GF-D8 (cell line): ENCODE data around the gene AFF2.

Experiments used
- DNase-seq: peaks from one replicate; lab custom pipeline; 2025; lab: John Stamatoyannopoulos, UW

Gene AFF2

DNA sequence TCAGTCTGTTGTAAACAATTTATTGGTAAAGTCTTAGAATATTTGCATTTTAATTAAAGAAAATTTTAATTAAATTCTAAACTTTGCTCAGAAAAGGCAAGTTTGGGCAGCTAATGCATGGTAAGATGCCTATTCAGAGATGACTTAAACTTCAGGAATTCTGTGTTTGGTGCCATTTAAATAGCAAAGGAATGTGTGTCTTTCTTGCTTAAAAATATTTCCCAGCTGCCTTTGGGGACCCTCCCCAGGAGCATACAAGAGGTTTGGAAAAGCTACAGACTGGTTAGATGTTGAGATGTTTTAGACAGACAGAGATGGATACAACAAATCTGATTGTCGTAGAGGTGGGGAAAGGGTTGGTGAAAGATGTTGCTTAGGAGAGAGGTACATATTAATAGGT, 36.5 kb downstream of the AFF2 start:
- no peak for DNase-seq

DNA sequence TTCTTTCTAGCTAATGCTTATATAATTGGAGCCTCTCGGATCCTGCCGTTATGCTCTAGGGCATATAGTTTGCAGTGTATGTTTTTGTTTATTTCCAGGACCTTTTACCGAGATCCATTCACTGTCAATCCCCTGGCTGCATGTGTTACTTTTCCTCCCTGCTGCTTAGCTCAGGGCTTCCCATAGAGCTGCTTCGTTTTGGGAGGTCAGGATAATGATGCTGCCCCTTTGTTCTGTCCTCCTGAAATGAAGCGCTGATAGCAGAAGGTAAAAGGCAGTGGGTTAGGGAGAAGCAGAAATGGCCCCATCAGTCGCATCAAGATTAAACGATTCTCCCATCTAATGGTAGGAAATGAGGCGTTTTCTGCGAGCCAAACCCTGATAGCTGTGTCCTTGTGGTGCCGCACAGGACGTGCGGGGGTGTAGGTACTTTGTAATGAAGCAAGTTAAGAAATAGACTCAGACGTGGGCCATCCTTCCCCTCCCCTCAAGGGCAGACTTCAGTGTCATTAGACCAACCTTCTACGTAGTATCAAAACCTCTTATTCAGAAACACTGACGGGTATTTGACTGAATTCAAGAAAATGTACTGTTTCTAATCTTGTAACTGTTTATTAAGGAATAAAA, 37.3 kb downstream of the AFF2 start:
- DNase-seq, result no peak

DNA sequence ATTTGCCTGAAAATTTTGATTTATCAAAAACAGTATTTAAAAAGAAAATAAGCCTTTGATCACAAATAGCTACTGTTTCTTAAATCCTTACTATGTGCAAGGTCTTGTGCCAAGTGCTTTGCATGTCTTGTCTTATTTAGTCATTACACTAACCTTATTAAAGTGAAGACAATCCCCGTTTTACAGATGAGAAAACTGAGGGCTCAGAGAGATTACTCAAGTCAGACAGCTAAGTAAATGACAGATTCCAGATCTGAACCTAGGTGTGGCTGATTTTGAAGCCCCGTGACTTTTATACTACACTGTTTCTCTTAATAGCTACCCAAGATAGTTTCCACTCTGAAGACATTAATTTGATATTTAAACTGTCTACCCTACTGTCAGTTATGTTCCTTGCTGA, 38.2 kb downstream of the AFF2 start:
- no peak for DNase-seq

DNA sequence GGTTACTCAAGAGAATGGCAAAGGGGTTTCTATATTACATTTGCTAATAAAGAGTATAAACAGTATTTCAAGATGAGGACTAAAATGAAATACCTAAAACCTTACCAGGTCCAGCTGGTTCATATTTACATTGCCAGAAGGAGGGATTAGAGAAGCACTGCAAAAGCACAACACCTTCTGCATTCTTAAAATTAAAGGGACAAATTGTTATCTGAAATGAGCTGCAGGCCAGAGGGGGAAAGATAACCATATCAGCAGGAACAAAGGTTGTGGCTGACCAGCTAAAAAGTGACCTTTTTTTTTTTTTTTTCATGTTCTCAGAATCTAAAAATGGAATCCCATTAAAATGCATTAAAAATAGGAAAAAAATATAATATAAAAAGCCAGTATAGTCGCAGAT, 39.7 kb downstream of the AFF2 start:
- no peak for DNase-seq

DNA sequence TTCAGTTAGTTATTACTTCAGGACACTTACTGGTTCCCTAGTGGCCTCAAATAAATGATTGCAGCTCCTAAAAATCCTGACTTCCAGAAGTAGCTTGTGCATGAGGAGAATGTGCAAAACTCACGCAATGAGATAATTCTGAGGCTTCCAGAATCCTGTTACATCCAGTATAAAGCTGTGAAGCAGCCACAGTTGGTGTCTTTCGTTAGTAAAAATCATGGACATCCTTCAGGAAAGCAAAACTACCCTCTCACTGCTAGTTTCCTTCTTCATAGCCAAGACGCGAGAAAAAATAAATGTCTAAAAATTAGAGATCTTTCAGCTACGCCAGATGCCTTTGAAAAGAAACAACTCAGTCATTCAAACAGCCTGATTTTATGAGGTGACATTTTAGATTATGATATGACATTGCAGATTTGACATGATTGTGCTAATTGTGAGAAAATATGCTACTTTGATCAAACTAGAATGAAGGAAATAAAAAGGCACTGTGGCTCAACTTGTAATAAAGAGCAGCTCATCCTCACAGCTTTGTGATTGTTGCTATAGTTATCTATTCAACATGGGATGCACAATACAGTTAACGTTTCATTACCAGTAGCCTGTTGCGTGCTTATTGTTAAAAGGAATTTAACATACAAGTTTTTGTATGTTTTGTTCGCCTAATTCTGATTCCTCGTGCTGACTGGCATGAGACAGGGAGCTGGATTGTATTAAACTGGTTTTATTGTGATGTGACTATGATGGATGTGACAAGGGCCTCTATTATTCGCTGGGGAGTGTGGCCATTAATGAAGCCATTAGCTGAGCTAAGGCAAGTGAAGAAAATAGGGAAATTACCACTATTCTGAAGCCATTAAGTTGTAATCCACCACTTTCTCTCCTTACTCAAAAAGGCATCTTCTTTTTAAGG, 40.5 kb downstream of the AFF2 start:
- no peak for DNase-seq

DNA sequence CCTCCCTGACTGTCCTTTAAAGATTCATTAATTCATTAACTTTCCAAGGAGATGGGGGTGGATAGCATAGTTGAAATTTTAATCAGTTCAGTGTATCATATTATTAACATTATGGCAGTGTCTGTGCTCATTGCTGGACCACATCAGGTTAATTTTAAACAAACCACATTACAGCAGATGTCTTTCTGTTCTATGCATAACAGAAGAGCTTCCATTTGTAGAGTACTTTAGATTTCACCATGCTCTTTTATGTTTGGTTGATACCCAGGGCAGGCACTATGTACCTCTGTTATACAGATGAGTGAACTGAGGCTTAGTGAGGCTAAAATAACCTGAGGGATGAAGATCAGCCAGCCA, 41.1 kb downstream of the AFF2 start:
- no peak for DNase-seq

DNA sequence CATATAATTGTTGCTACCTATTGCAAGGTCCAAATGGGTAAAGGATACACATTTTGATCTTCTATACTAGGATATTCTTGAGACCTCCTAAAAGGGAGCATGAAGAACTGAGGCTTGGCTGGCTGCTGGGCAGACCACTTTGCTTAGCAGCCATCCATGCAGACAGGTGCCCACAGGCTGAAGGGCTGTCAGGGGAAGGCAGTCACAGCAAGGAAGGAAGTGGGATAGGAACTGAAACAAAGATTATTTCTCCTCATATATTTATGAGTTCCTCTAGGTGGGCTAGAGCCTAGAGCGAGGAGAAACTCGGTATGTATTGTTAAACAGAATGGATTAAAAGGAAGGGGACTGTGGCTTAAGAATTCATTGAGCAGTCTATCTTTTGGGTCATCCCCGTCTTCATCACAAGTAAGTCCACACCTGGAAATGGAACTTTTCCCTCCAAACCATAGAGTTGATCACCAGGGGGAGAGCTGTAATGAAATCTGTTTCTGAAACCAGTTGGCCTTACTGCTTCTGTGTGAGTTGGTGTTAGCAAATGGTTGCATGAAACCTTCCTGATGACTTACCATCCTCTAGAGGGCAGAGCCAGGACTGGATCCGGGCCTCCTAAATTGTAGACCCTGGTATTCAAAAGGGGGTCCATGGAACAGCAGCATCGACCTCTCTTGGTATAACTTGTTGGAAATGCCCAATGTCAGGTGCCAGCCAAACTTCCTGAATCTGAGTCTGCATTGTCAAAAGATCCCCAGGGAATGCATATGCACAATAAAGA, 42.3 kb downstream of the AFF2 start:
- no peak for DNase-seq

DNA sequence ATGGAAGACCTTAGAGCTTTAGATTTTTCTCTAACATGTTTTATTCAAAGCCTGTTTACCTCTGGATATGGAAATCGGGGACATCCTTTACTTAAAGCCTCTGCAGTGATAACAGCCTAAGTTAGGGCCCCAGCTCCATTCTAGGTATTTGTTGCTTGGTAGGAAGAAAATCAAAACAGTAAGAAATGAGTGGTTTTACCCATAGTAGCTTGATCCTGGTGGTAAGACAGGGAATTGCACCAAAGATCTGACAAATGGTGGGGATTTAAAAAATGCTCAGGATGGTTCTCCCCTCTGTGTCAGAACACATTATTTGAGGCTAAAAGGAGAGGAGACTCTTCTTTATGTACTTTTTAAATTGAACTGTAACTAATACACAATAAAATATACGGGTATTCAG, 52.4 kb downstream of the AFF2 start:
- no peak for DNase-seq

DNA sequence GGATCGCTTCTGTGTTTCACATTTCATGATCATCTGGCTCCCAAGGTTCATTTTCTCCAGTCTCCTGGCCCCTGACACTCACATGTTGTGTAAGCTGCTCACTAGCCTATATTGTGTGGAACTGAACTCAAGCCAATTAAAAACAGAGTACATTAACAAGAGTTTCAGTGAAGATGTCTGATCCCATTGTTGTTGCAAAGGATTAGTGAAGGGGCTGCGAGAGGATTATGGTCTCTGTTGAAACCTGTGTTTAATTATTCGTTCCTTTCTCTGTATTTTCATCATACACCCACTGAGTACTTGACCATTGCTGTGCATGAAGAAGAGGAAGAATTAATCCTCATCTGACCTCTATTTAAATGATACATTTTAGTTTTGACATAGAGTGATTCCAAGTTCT, 54.7 kb downstream of the AFF2 start:
- no peak for DNase-seq

DNA sequence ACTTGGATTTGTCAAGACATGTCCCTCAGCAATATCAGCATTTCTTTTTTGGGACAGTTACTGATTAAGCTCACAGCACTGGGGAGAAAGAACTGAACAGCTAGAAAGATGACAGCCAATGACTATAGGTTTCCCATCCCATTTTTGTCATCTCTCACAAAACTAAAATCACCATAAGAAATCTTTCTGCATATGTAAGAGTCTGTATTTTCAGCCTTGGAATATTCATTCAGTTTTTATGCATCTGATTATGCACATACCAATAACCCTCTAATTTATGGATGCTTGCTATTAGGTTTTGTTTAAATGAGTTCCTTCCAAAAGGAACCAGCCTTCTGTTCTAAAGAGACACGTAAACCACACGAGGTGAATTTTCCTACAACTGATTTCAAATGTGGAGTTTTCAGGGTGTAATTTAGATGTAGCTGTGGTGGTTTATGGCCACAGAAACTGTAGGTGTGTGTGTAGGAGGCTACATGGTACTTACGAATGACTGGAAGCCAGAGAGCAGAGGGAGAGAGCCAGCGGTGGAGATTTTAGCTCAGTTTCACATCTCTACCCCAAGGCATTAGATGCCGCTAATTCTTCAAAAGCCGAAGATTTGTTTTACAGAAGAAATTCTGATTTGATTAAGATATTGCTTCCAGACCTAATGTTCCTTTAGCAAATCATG, 55.3 kb downstream of the AFF2 start:
- no peak for DNase-seq

DNA sequence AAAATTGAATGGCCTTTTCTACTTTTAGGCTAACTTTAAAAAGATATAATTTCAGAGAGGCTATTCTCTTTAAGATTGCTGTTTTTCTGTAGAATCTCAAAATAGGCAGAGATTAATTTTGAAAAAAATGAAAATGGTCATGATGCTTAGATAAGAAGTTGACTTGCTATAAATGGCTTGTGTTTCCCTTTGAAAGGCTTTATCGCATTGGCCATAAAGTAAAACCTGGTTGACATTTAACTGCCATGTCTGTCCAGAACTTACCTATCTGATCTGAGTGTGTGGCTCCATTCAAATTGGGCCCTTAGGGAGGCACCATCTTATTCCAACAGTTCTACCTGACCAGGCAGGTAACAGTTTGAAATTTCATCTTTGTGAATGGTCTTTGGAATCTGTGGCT, 56.1 kb downstream of the AFF2 start:
- no peak for DNase-seq

DNA sequence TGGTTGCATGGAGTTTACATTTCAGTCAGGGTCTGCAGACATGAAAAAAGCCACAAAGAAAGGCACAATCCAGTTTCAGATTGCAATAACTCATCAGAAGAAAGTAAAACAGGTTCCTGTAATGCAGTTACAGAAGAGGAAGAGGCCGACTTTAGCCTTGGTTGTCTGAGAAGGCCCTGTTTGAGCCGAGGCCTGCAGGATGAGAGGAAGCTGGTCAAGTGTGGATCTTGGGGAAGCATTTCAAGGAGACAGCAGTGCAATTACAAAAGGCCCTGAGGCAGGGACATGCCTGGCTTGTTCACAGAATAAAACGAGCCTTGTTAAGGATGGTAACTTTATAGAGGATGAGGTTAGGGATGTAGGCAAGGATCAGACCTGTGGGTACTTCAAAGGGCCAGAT, 62.4 kb downstream of the AFF2 start:
- no peak for DNase-seq

DNA sequence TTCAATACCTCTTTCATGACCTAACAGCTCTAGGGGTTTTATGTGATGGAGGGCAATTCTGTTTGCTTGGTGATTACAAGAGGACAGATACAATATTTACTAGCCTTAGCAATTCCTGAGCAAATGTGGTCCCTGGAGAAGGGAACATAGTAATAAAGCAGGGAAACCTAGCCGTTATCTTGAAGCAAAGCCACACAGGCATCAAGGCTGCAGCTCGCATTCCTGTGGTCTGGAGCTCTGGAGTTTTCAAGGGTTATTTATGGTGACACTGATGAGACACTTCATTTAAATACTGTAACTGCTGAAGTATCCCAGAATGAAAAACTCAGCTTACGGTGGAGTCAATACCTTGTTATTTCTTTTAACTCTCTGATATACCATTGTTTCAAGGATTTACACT, 66.8 kb downstream of the AFF2 start:
- DNase-seq, result no peak

DNA sequence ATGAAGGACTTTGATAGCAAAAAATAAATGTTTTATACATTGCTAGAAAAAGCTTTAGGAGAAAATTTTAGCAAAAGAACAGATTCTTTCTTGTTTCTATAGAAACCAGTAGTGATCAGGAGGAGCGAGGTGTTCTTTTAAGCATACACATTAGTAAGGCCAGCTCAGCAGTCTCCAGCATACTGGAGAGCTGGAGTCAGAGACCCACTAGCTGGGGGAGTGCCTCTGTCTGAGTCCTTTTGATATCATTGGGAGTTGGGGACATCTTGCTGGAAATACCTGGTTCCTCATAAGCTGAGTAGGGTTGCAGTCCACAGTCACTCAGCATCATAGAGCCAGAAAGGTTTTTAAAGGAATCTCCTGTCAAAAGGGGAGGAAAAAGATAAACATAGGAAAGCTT, 67.4 kb downstream of the AFF2 start:
- DNase-seq, result no peak

DNA sequence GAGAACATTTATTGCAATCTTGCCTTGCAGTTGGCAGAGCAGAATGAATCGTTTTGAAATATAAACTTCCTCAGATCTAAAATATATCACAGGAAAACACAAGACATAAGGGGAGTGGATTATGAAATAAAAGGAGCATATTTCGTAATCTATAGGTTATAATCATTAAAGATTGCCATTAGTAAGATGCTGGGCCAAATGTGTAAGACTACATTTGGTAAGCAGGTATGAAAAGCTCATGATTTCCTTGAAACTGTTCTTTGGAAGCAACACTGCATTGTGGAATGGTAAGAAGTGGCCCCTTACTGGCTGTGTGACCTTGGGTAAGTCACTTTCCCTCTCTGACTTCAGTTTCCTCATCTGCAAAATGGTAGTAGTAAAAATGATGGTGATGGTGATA, 68.3 kb downstream of the AFF2 start:
- no peak for DNase-seq

DNA sequence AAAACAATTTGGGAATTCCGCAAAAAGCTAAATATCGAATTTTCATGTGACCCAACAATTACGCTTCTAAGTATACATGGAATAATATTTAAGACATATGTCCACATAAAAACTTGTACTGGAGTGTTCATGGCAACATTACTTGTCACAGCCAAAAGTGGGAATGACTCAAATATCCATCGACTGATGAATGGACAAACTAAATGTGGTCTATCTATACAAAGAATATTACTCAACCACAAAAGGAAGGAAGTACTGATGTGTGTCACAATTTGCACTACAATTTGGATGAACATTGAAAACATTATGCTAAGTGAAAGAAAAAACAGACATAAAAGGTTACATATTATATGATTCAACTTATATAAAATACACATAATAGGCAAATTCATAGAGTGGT, 71.9 kb downstream of the AFF2 start:
- DNase-seq, result no peak

DNA sequence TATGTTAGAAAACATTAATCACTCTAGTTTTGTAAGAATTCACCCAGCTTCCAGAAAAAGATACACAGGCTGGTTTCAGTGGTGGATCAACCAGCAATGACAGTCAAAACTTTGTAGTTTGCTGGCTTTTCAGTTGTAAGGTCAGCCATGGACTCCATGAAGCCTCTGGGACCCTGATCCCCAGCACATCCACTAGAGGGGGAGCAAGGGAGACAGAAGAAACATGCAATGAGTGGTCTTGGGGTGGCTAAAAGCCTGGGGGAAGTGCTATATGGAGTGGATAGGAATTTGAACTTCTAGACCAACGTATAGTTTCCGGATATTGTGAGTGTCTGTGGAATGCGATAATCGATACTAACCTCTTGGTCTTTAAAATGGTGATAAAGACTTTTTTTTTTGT, 72.7 kb downstream of the AFF2 start:
- no peak for DNase-seq

DNA sequence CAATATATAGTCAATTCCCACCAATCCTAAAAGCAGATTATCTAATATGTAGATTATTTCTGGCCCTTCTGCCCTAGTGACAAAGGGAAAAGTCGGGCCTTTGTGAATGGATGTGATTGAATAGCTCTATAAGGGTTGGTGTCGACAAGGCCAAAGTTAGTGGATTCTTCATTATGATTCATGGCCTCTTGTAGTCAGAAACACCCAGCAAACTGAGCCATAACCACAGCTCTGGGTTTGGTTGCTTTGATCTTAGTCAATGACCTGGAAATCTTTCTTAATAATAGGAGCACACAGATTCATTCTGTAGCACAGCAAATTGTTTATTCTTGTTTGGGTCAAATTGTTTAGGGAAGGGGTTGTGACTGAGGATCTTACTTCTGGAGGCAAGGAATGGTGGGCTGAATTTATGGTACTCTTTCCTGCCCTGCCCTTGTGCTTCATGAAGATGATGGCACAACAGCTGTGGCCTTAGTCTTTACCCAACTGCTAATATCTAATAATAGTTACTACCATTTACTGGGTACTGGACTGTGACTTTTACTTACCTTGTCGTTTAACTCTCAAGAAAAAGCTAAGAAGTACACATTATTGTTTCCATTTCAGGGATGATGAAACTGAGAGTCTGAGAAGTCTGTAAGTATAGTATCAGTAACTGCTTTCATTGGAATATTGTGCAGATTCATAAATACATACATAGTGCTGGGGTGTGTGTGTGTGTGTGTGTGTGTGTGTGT, 74.0 kb downstream of the AFF2 start:
- DNase-seq, result no peak

DNA sequence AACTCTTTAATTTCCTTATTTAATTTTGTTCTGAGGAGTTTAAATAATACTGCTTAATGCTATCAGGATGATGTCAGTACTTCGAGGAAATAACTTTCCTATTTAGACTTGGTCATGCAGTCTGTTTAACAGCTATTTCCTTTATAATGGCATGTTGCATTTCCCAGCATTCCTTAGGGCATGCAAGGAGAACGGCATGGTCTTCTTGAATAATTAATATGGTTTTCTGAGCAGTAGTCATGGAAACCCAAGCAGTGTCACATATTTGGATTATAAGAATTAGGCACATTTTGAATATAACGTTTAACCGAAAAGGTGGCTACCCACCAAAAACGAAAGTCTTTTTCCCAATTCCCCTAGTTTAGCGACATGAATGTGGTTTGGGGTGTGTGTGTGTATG, 76.0 kb downstream of the AFF2 start:
- no peak for DNase-seq

DNA sequence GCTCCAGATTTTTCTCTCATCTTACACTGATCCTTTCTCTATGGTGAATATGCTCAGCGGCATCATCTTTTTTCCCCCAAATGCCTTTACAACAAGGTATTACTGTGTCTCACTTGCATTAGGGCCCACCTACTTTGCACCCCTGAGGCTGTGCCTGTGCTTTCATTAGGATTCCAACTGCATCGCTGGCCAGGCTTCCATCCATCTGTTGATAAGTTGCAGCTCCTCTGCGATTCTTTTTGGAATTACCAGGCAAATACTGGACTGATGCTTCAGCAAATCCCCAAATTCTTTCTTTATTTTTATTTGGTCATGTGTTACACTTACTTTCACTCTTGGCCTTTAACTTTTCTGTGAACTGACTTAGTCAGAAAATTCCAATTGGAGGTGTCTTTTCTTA, 77.3 kb downstream of the AFF2 start:
- no peak for DNase-seq

DNA sequence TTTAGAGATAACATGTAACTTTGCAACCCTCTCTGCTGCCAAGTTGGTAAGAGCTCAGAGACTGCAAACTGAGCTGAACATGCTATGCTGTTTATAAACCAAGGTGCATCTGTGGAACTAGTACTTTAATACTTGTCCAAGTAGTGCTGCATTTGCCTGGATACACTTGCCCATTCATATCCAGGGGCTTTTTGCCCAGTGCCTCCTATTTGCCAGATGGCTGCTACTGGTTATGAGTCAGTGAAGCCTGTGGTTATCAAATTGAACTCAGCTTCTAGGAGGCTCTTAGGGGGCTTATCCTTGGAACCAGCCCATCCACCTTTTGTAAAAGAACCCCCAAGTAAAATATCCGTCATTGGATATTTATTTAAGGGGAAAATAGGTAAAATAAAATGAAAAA, 79.6 kb downstream of the AFF2 start:
- no peak for DNase-seq

DNA sequence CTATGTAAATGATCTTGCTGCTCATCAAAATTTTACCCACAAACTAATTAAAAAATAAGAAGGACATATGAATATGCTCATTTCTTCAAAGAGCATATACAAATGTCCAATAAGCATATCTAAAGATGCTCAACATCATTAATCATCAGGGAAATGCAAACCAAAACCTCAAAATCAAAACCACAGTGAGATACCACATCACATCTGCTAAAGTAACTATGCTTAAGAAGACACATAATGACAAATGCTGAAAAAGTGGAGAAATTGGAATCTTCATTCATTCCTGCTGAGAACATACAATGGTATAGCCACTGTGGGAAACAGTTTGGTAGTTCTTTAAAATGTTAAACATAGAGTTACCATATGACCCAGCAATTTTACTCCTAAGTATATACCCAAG, 81.9 kb downstream of the AFF2 start:
- DNase-seq, result no peak
